ENCODE measurements around the gene APOM. TPM values are rescaled to one million over a fixed set of nuclear protein-coding genes. Genes with fewer than 3 reads are reported as not detected.

The APOM gene
- 1 to 10 TPM in 3 of 6 donors, under 1 TPM in 3; 0.62 to 2.6 (median 0.98) TPM for total RNA-seq
- 1 to 10 TPM; 3.4 to 5.0 TPM for polyA plus RNA-seq

GRCh38 chr6:31655349-31656237, at the start of gene APOM:
APOM (plus strand) TSS chr6:31655894; CDS start chr6:31655967, 73 bp downstream.
- DNase-seq = no peak
- intact Hi-C loops (cut with DNase I) = no loop called here
- ATAC-seq = no peak
- peaks cover 14 to 29% (median 16%) of the 10 kb centered on the region in 3 donors for H3K4me1 ChIP-seq
- no peaks in the 10 kb centered on the region for H3K27me3 ChIP-seq
- no peaks in the 10 kb centered on the region for H3K9me3 ChIP-seq
- no peak for FAIRE-seq
- no peak within 1 kb of the TSS for H3K27ac ChIP-seq
- WGBS, 2 donors = 51 to 56% methylated on average over 8 of the region's 8 CpGs
- no peaks in the 10 kb centered on the region for H3K36me3 ChIP-seq
- H3K4me3 ChIP-seq = no peak within 1 kb of the TSS
- TF ChIP-seq CTCF (IDR thresholded peaks at IDR 0.05) = no peak

GRCh38 chr6:31607317-31607716, 48.4 kb upstream of the APOM start:
- H3K4me3 ChIP-seq = no peak overlapping the region
- H3K36me3 ChIP-seq = no peaks in the 10 kb centered on the region
- no peaks in the 10 kb centered on the region for H3K27me3 ChIP-seq
- DNase-seq (no peak), FAIRE-seq (no peak), ATAC-seq (no peak)
- WGBS, 2 donors = 84 to 94% methylated on average over 1 of the region's 1 CpG
- no peak for TF ChIP-seq CTCF (IDR thresholded peaks at IDR 0.05)
- intact Hi-C loops (cut with DNase I) = no loop called here
- no peaks in the 10 kb centered on the region for H3K4me1 ChIP-seq
- H3K9me3 ChIP-seq = no peaks in the 10 kb centered on the region
- H3K27ac ChIP-seq = no peak overlapping the region

GRCh38 chr6:31609519-31610406, 45.9 kb upstream of the APOM start:
- no peak overlapping the region for H3K27ac ChIP-seq
- H3K9me3 ChIP-seq = no peaks in the 10 kb centered on the region
- no peak overlapping the region for H3K4me3 ChIP-seq
- no peaks in the 10 kb centered on the region for H3K27me3 ChIP-seq
- intact Hi-C loops (cut with DNase I) = no loop called here
- no peak for ATAC-seq
- DNase-seq = no peak
- H3K4me1 ChIP-seq = no peaks in the 10 kb centered on the region
- TF ChIP-seq CTCF (IDR thresholded peaks at IDR 0.05) = no peak
- FAIRE-seq = no peak
- H3K36me3 ChIP-seq = no peaks in the 10 kb centered on the region
- 64 to 69% methylated on average over 8 of the region's 8 CpGs for WGBS, 2 donors

GRCh38 chr6:31610968-31611367, 44.7 kb upstream of the APOM start:
- DNase-seq (no peak), ATAC-seq (no peak), FAIRE-seq (no peak)
- no peak overlapping the region for H3K4me3 ChIP-seq
- H3K27me3 ChIP-seq = no peaks in the 10 kb centered on the region
- TF ChIP-seq CTCF (IDR thresholded peaks at IDR 0.05) = no peak
- no peaks in the 10 kb centered on the region for H3K36me3 ChIP-seq
- H3K9me3 ChIP-seq = no peaks in the 10 kb centered on the region
- H3K4me1 ChIP-seq = no peaks in the 10 kb centered on the region
- WGBS, 2 donors = 84 to 94% methylated on average over 4 of the region's 4 CpGs
- intact Hi-C loops (cut with DNase I) = no loop called here
- no peak overlapping the region for H3K27ac ChIP-seq

All from pancreas (tissue), 10 donors.